ENCODE results near the gene RIN3. TPM values are rescaled to one million over a fixed set of nuclear protein-coding genes. Genes with fewer than 3 reads are reported as not detected.
A peak's percentile ranks its signal among the peaks of the same experiment; 100 is the strongest.

The RIN3 gene
- total RNA-seq, 1 donor from 2014 or later: 22.1 TPM

DNA sequence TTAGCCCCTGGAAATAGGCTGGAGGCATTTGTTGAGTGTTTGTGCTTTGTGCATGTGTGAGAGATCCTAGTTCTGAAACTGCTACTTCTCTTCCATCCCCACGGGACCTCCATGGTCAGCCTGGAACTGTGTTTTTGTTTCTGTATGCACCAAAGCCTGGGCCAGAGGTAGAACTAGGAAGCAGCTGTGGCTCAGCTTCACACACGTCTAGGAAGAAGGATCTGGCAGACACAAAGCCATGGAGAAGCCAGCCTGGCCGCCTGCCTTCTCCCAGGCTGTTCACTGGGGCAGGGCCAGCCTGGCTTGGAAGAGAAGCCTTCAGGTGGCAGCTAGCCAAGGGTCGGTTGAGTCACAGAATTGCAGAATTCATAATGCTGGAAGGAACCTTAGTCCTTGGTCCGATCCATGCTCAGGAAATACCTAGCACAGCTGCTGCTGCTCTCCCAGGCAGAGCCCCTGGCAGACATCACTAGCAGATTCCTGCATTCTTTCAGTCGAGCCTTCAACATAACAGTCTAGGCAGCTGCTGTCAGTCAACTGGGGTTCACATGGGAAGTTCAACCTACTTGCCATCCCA, 27.0 kb downstream of the RIN3 start:
- intact Hi-C loops (cut with DNase I): no loop called here
- ATAC-seq: peak; percentile 98
- peak; percentile 94 for DNase-seq (ENCODE audit: low spot score)

DNA sequence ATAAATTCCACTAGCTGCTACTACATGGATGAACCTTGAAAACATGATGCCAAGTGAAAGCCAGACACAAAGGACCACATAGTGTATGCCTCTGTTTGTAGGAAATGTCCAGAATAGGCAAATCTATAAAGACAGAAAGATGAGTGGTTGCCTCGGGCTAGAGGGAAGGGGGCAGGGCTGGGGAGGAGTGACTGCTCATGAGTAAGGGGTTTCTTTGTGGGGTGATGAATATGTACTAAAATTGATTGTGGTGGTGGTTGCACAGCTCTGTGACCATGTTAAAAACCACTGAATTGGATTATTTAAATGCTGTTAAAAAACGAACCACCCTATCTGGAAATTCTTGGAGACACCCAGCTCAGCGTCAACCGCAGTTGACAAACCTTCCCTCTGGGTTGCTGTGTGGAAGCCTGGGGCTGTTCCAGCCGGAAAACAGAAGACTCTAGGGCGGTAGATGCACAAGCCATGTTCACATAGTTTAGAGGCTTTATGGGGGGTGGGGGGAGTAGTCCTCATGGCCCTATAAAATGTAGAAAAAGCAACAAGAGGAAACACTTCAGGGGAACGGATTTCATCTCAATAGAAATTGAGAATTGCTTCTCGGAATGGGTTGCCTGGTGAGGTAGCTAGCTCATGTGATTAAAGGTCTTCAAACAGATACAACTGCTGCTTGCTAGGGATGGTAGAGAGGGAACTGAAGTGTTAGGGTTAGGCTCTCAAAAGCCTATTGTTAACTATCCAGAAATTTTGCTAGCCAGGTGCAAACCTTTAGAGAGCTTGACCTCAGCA, 29.4 kb downstream of the RIN3 start:
- DNase-seq (ENCODE audit: low spot score) (no peak), ATAC-seq (no peak)
- intact Hi-C loops (cut with DNase I): no loop called here

DNA sequence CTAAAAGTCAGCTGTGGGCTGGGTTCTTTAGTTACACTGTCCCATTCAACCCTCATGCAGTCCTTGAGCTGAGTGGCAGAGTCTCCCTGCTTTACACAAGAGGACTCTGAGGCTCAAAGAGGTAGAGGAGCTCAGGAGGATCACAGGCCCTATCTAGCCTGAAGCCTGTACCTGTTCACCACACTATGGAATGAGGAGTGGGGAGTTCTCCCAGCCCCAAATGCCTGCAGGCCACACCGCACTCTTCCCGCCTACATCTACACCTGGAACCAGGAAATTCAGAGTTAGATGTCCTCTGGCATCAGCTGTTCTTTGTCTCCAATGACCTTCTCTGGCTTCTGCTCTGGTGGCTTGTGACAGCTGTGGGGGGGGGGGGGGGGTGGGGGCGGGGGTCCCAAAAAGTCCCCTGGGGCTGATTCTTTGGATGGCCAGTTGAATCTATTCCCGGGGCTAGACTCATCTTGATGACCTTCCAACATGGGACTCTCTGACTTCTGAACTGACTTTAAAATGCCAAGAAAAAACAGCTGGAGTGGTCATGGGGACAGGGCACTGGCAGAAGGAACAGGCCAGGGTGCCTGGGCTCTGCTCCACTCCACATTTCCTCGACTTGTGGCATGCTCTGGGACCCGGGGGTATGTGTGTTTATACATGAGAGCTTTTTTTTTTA, 30.6 kb downstream of the RIN3 start:
- intact Hi-C loops (cut with DNase I): no loop called here
- DNase-seq (ENCODE audit: low spot score) (no peak), ATAC-seq (no peak)

DNA sequence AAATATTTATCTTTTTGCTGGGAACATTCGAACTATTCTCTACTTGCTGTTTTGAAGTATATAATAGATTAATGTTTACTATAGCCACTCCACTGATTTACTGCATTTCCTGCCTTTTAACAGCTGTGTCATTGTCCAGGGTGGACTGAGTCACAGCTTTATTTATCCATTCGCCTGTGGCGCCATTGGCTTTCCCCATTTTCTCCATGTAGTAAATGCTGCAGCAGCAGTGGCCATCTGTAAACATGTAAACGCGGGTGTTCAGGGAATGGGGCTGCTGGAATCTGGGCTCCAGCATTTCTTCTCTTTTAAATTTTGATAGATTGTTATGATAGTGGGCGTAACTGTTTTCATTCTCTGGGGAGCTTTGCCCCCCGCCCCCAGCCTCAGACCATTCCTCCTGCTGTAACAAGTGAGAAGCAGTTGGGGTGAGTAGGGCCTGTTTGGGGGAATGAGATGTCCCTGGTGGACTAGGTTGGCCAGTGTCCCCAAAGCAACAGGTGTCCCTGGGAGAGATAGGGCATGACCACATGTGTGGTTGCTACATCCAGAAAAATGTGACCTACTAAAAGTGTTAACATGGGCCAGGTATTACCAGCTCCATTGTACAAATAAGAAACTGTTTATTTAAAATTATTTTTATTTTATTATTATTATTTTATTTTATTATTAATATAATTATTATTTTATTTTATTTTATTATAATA, 32.9 kb downstream of the RIN3 start:
- no peak for ATAC-seq
- DNase-seq (ENCODE audit: low spot score): no peak
- intact Hi-C loops (cut with DNase I): no loop called here

DNA sequence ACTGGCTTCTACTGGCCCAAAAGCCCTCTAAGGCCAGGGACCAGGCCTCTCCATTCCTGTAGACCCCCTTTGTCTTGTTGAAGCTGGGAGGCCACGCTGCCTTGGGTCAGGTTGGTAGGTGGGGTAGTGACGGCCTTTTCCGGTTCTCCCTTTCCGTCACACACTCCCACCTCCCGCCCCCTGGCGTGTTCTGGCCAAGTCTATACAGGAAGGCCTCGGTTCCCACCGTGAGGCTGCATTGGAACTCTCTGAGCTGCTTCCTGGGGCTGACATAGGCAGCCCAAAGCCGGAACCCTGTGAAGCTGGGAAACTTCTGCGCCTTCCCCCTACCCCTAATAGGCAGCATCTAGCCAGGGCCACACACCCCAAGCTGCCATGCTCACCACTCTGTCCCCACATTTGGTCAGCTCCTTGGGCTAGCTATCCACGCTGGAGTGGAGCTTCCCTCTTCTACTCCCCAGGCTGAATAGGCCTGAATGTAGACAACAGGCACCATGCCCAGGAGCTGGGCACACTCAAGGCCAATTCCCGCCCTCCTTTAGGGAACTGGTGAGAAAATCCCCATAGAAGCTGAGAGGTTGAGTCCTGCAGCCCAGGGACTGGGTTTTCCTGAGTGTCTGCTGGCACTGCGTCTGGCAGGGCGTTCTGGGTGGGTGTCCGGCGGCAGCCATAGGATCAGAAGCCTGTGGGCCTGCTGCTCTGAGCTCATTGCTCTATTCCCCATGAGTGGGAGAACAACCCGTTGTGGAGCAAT, 35.7 kb downstream of the RIN3 start:
- intact Hi-C loops (cut with DNase I): no loop called here
- no peak for DNase-seq (ENCODE audit: low spot score)
- peak; percentile 35 for ATAC-seq

DNA sequence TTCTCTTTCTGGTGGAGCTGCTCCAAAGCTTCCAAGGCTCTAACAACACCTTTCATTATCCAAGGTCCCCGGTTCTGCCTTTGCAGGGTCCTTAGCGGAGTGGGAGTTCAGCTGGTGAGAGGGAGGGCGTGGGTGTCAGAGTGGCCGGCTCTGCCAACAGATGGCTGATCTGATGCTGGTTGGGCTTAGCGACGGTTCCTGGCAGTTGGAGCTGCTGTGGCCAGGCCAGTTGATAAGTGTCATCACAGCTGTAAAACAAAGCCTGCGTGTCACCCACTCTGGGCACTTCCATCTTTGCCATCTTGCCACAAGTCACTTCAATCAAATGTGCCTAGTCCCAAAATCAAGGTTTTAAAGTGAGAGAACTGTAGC, 36.3 kb downstream of the RIN3 start:
- intact Hi-C loops (cut with DNase I): no loop called here
- ATAC-seq (peak; percentile 81), DNase-seq (ENCODE audit: low spot score) (no peak)

DNA sequence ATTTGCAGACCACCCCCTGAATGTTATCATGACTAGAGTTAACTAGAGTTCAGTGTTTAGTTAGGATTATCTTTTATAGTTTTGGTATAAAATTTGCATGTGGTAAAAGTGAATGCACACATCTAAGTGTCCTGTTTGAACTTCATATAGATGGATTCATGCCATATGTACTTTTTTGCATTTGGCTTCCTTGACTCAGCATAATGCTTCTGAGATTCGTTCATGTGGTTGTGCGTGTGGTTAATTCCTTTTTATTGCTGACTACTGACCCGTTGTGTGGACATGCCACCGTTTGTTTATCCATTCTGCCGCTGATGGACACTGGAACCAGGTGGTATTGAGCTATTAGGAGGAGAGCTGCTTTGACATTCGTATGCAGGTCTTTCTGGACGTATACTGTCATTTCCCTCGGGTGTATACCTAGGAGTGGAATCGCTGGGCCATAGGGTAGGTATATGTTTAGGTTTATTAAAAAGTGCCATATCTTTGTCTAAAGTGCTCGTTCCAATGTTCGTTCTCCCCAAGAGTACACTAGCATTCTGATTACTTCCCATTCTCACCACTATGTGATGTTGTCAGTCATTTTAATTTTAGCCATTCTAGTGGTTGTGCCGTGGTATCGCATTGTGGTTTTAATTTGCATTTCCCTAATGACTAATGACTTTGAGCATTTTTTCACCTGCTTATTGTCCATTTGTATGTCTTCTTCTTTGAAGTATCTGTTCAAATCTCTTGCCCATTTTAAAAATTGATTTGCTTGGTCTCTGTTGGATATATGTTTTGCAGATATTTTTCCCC, 37.7 kb downstream of the RIN3 start:
- ATAC-seq: no peak
- DNase-seq (ENCODE audit: low spot score): no peak
- intact Hi-C loops (cut with DNase I): no loop called here

DNA sequence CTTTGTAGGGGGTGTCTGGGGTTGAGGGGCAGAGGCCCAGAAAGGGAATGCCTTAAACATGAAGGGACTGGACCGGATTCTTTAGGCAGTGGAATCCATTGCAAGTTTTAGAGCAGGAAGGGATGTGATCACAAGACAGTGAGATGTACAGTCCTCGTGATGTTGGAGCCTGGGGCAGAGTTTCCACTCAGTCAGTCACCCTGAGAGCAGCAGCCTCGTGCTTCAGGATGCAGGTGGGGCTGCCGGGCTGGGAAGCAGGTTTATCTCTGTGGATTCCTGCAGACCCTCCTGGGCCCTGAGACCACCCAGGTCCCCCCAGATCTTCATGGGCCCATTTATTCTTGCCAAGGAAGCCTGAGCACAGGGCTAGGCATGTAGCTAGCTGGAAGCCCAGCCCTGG, 38.5 kb downstream of the RIN3 start:
- ATAC-seq (no peak), DNase-seq (ENCODE audit: low spot score) (no peak)
- intact Hi-C loops (cut with DNase I): no loop called here

DNA sequence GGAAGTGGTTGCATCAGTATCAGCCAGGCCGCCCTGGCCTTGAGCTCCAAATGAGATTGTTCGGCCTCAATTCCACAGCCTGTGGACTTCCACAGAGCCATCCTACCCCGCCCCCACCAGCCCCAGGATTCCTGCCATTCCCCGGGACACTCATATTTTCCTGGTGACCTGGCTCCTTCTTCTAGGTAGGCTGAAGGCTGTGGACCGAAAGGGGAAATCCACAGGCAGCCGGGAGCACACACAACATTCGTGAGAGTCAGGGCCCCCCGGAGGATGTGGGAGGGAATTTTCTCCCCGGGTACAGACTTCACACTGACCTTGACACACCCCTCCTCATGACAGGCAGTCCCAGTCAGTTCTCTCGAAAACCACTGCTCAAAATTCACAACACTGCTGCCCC, 39.9 kb downstream of the RIN3 start:
- ATAC-seq (no peak), DNase-seq (ENCODE audit: low spot score) (no peak)
- intact Hi-C loops (cut with DNase I): no loop called here

DNA sequence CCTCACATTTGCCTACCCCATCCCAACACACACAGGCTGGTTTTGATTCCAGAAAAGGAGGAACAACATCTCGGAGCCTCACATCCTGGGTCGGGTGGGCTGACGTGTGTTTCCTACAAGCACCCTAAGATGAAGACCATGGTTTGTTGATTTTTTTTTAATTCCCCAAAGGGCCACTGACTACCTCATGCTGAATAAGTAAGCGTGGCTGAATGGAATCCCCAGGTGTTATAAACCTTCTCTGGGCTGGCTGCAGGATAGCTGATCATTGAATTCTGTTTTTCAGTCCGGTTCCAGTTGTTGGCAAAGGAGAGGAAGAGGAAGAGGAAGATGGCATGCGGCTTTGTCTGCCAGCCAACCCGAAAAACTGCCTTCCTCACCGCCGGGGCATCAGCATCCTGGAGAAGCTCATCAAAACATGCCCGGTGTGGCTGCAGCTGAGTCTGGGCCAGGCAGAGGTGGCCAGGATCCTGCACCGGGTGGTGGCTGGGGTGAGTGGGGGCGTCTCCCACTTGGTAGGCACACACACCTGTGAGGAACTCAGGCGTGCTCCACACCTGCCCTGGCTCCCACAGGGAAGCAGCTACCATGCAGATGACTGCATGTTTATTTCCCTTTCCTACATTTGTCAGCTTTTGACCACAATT, 42.0 kb downstream of the RIN3 start:
- intact Hi-C loops (cut with DNase I): no loop called here
- no peak for DNase-seq (ENCODE audit: low spot score)
- ATAC-seq: no peak

DNA sequence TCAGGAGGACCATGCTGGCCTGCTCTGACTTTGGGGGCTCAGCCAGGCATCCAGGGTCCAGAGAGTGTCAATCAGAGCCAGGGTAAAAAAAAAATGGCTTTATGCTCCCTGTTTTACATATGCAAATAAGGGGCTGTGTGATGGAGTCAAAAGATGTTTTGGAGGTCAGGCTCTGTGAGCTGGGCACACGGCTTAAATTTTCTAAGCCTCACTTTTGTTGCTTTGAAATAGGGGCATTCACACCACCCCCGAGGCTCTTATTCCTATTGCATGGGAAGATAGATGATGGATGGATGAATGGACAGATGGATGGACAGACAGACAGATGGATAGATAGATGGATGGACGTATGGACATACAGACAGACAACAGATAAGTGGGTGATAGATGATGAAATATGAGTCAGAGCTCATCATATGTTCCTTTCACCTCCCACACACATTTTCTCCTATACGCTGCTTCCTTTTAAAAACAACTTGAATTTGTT, 42.7 kb downstream of the RIN3 start:
- DNase-seq (ENCODE audit: low spot score) (no peak), ATAC-seq (no peak)
- intact Hi-C loops (cut with DNase I): no loop called here

DNA sequence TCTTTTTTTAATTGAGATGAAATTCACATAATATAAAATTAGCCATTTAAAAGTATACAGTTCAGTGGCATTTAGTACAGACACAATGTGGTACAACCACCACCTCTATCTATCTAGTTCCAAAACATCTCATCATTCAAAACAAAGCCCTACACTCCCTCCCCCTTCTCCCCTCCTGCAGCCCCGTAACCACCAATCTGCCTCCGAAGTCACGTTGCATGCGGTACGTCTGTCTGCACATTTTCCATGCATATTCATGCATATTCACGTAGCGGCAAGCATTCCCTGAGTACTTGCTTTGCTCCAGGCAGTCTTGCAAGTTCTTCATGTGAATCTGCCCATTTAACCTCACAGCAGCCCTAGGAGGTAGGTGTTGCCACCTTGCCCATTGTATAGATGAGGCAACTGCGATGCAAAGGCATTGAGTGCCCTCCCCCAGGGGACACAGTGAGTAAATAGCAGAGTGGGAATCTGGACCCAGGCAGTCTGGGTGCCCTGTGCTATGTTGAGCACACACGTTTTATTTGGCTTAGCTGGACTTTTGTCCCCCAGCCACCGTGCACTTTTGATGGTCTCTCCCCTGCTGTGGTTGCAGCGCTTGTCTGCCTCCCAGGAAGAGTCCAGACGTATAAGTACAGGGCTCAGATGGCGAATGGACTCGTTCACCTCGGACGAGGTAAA, 43.4 kb downstream of the RIN3 start:
- ATAC-seq (no peak), DNase-seq (ENCODE audit: low spot score) (no peak)
- intact Hi-C loops (cut with DNase I): no loop called here

DNA sequence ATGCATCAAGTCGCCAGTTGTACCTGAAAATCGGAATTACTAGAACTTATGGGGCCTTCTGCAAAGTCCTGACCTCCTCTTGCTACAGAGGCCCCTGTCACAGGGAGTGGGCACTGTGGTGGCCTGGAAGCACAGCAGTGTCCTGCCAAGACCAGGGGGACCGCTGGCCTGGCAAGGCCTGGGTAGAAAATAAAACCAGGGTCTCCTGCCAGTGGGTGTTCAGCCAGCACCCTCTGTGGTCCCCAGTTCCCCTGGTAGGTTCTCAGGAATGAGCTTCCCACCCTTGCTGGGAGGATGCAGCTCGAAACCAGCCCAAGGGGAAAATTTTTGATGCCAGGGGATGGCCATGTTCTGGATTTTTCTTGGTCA, 43.9 kb downstream of the RIN3 start:
- intact Hi-C loops (cut with DNase I): no loop called here
- DNase-seq (ENCODE audit: low spot score): no peak
- no peak for ATAC-seq

DNA sequence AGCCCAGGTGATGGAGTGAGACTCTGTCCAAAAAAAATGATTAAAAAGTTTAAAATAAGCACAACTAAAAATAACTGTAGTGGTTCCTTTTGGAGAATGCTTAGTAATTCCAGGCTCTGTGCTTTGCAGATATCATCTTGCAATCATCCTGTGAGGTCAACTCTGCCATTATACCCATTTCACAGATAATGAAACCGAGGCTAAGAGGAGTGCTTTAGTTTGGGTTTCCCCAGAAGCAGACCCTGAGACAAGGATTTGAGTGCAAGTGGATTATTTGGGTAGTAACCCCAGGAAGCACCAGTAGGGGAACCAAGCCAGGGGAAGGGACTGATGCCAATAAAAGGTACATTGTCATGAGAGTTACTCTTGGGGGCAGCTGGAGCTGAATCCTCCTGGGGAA, 44.7 kb downstream of the RIN3 start:
- intact Hi-C loops (cut with DNase I): no loop called here
- DNase-seq (ENCODE audit: low spot score): no peak
- ATAC-seq: no peak

DNA sequence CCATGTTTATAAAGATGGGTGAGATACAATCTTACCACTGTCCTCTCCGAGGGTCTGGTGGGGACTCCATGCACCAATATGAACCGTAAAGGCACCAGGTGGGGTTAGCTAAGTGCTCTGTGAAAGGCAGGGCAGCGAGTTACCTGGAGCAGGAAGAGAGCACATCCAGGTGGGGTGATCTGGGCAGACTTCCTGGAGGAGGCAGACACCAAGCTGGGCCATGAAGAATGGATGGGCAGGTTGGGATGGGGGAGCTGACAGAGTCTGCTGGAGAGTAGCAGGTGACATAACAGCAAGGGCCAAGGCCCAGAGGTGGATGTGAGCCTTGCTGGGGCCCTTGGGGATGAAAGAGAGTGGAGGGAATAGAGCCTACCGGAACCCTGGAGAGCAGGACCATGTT, 45.9 kb downstream of the RIN3 start:
- intact Hi-C loops (cut with DNase I): loop anchor here (1.0 kb wide), 1 partner anchor 88 kb away; no protein-coding TSS in a partner anchor
- DNase-seq (ENCODE audit: low spot score) (no peak), ATAC-seq (no peak)

DNA sequence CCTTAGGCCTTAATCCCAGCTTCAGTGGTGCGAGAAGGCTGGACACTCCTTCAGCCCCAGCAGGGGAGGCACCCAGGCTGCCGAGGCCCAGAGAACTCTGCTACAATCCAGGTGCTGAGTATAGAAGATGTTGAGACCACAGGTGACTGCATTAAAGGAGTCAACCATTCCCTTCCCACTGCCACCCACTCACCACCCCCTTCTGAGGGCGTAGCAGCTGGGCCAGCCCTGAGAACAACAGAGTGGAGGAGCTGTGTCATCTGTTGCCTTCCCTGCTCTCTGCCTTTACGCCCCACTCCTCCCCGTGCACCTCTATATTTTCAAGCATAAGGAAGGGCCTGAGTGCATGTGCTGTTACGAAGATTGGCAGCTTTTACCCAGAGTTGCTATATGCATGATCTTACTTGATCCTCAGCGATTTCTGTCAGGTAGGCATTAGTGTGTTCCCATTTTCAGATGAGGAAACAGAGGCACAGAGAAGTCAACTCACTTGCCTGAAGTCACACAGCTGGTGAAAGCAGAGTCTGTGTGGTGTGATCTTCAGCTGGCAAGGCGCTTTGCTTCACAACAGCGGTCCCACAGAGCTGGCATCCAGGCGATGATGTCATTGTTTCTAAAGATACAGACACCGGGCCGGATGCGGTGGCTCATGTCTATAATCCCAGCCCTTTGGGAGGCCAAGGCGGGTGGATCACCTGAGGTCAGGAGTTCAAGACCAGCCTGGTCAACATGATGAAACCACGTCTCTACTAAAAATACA, 46.7 kb downstream of the RIN3 start:
- intact Hi-C loops (cut with DNase I): no loop called here
- ATAC-seq: no peak
- DNase-seq (ENCODE audit: low spot score): no peak
